Fibroblast of skin of left biceps (primary cell): ENCODE results near the gene MEIS2.
A peak's percentile ranks its signal among the peaks of the same experiment; 100 is the strongest.
"Not testable (repeated sequence)": the region's sequence is repeated elsewhere in the genome, so short reads cannot be mapped to it uniquely, and the experiment has no call there.

ENCODE experiments used
- DNase-seq, 2 experiments: peaks; one replicate each; pipeline ENCODE4 v3.0.0-alpha.2; 2013; ENCODE audit warnings: low read depth in 2 of 2

The MEIS2 gene

GRCh38 chr15:37009288-37009687 lies 91.1 kb downstream of the MEIS2 start:
- DNase-seq, result no peak

GRCh38 chr15:37008205-37008604 lies 92.1 kb downstream of the MEIS2 start:
- no peak for DNase-seq

- DNase-seq, result no peak
Observed at GRCh38 chr15:37007301-37007700, 93.0 kb downstream of the MEIS2 start.

GRCh38 chr15:37004981-37005735 lies 95.2 kb downstream of the MEIS2 start:
- DNase-seq, result no peak

DNA sequence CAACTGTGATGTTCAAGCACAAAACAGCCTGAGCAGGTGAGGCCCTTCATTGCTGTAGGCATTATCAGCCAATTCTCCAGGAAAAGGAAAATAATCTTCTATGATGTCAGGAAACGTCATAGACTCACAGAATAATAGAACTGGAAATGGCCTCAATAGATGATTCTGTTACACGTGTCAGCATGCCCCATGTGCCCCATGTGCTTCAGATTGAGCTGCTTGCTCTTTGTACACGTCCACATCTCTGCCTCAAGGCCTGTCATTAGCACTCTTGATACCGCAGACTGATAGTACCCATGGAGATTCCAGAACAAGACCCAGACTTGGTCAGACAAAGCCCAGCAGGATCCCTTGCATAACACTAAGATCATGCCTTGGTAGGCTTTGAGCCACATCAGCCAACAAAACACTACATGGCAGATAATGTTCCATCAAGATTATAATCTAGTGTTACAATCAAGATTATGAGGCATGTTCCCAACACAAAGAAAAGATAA lies 95.9 kb downstream of the MEIS2 start:
- no peak for DNase-seq

DNA sequence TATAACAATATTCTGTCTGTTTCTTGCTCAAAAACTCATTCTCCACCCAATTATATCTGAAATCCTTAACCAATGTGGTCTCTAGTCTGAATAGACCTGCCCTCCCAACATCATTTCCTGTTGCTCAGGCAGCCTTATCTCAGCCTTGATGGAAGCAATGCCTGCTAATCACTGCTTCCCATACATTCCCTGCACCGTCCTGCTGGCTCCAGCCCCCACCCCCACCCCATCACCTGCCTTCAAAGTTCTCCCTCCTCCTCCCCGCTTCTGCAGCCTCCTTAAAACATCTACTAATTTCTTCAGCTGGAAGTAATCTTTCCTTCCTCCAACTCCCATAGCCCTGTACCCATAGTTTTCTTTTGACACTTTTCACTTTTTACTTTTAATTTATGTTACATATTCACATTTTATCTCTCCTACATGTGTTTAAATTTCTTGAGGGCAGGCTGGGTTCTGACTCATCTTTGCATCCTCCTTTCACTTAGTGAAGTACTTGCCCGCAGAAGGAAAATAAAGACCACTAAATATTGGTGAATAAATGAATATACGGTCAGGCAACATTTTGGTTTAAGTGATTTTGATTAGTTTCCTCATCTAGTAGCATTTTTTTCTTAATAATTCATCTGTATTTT lies 98.2 kb downstream of the MEIS2 start:
- no peak for DNase-seq

DNA sequence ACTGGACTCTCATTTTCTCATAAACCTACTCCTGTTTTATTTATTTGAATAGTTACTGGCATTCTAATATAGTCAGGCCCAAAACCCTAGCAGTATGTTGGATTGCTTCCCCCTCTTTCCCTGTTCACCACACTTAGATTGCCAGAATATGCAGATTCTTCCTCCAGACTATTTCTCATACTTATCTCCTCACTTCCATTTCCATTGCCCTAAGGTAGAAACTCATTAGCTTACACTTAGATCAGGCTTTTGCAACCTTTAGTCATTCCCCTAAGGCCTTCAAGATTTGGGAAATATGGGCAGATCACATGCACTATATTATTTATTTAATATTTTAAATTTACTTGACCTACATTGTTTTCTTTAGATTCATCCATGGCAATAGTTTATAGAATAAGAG lies 98.9 kb downstream of the MEIS2 start:
- DNase-seq, result no peak

DNA sequence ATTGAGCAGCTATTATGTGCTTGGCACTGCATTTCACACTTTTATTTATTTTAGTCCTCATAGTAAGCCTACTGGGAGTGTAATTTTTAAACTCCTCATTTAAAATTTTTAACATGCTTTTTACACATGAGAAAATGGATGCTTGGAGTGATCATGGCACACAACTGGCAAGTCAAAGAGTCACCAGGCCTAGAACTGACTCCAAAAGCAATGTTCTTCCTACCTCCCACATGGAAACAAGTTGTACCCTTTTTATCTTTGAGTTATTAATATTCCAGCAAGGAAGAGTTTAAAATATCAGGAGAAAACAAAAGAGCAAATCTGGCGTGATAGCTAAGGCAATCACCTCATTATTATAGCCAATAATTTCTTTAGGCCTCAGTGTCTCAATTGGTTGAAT lies 100.6 kb downstream of the MEIS2 start:
- no peak for DNase-seq

GRCh38 chr15:36996538-36997181 lies 103.7 kb downstream of the MEIS2 start:
- DNase-seq, result no peak

GRCh38 chr15:36996121-36996520 lies 104.2 kb downstream of the MEIS2 start:
- DNase-seq, result no peak

GRCh38 chr15:36994790-36995189 lies 105.6 kb downstream of the MEIS2 start:
- no peak for DNase-seq

DNA sequence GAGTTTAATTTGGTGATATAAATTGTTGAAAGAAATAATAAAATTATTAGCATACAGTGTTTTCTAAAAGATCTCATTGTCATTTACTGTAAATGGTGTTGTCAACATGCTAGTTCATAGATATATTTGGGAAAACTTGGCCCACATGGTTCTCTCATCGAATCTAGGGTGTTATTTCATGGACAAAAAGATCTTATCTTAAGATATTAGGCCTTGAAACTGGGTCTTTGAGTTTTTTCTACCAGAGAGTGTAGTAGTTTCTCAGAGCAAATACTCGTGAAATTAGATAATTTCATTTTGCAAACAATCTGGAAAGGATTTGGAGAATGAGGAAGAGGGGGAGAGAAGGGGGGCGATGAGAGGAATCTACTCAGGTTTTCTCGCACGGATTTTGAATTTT lies 107.9 kb downstream of the MEIS2 start:
- no peak for DNase-seq

DNA sequence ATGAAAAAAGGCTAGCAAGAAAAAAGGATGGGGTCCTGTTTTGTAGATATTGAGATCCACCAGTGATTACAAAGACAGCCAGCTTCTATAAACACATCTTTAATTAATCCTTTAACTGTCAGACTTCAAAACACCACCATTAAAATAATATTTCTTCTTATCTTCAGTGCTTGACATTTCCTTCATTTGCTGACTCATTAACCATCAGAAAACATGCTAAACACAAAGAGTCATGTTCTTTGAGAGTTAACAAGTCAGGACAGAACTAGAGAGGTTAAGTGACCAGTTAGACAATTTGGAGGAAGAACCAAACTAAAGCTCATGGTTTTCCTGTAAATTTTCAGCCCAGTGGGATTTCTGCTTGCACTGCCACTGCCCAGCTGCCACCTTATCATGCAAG lies 111.4 kb downstream of the MEIS2 start:
- DNase-seq, result no peak

DNA sequence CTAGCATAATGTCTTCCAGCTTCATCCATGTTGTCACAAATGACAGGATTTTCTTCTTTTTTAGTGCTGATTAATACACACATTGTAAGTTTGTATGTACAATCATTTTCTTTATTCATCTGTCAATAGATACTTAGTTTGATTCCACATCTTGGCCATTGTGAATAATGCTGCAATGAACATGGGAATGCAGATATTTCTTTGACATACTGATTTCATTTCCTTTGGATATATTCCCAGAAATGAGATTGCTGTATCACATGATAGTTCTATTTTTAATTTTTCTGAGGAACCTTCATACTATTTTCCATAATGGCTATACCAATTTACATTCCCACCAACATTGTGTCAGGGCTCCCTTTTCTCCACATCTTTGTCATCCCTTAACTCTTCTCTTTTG lies 117.9 kb downstream of the MEIS2 start:
- DNase-seq, result peak; percentile 26 to 42

DNA sequence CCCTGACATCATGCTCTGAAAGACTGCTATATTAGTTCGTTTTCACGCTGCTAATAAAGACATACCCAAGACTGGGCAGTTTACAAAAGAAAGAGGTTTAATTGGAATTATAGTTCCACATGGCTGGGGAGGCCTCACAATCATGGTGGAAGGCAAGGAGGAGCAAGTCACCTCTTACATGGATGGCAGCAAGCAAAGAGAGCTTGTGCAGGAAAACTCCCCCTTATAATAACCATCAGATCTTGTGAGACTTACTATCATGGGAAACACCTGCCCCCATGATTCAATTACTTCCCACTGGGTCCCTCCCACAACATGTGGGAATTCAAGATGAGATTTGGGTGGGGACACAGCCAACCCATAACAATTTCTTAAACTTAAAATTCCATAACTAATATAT lies 120.1 kb downstream of the MEIS2 start:
- DNase-seq, result not testable (repeated sequence)

DNA sequence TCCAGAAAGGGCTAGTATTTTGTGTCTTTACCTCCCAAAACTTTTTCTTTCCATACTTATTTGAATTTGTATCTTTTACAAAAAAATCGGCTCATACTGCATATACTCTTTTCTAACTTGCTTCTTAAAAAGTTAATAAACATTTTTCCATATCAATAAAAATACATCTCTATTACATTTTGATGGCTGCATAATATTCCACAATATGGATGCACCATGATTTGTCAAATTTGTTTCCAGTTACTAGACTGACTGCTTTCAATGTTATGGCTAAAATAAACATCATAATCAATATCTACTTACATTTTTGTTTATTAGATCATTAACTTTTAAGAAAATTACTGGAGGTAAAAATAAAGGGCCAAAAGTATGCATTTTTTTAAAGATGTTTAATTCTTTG lies 121.7 kb downstream of the MEIS2 start:
- no peak for DNase-seq

DNA sequence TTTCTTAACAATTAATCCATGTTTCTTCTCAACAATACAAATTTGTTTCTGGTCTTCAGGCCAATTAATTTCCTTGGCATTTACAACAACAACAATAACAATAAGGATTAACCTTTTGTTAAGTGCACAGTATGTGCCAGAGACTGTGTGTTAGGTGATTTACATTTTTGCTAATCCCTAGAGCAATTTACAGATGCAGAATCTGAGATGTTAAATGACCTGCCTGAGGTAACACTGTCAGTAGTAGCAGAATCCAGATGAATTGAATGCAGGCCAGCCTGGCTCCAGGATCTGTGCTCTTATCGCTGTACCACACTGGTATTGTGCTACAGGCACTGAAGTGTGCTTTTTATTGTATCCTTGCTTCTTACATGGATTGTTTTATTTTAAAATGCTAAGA lies 122.2 kb downstream of the MEIS2 start:
- no peak for DNase-seq

DNA sequence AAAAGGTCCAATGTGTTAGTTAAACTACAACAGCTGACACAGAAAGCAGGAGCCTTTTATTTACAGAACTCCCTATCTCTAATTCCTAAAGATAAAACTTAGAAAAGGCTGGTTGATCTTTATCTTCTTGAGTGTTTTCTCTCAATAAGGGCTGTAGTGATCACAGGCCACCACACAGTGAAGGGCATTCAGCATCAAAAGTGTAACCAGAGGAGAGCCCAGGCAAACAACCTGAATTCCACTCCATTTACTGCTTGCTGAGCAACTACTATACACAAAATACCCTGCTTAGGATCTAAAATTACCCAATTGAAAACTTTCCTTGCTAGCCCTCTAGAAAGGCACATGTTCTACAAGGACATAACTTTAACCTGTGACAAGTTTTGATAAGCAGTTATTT lies 122.7 kb downstream of the MEIS2 start:
- DNase-seq, result no peak

GRCh38 chr15:36972704-36973103 lies 127.6 kb downstream of the MEIS2 start:
- no peak for DNase-seq

GRCh38 chr15:36970522-36970921 lies 129.8 kb downstream of the MEIS2 start:
- DNase-seq, result no peak

DNA sequence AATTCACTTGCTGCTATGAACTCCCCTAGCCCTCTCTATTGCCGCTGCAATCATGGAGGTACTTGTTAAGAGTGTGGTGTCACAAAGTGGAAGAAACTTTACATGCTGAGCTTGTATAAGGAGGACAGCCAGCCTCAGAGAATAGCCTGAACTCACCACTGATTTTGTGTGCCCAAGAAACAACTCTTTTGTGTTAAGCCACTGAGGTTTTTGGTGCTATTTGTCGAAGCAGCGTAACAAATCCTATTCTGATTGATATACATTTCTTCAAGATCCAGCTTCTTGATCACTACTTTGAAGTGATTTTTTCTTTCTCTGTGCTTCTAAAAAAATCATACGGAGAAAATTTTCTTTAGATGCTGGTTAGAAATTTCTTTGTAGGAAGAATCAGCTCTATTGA lies 132.4 kb downstream of the MEIS2 start:
- no peak for DNase-seq

- DNase-seq, result no peak
Observed at GRCh38 chr15:36966708-36967107, 133.6 kb downstream of the MEIS2 start.
